Activated naive CD4-positive, alpha-beta T cell treated with anti-CD3 and anti-CD28 coated beads, Interleukin-2, amount 50 U/mL, for 16 hours (primary cell): ENCODE data around the gene LDHB.
"Not testable (repeated sequence)": the region's sequence is repeated elsewhere in the genome, so short reads cannot be mapped to it uniquely, and the experiment has no call there.

ENCODE experiments used
- DNase-seq: peaks from one replicate; pipeline ENCODE4 v3.0.0-alpha.2; 2020

LDHB gene

GRCh38 chr12:21657326-21658077 lies at the start of gene LDHB:
LDHB (minus strand) TSS chr12:21657842; CDS start chr12:21654671, 3,171 bp downstream.
- DNase-seq: peak; percentile 97

GRCh38 chr12:21704847-21705246 lies 47.2 kb upstream of the LDHB start:
- no peak for DNase-seq

GRCh38 chr12:21699851-21700250 lies 42.2 kb upstream of the LDHB start:
- DNase-seq: no peak

GRCh38 chr12:21697904-21698630 lies 40.4 kb upstream of the LDHB start:
- no peak for DNase-seq

- DNase-seq: no peak
These were observed 39.0 kb upstream of the LDHB start for GRCh38 chr12:21696625-21697024.

- DNase-seq: no peak
These were observed 38.3 kb upstream of the LDHB start for GRCh38 chr12:21695986-21696385.

GRCh38 chr12:21694660-21695059 lies 37.0 kb upstream of the LDHB start:
- no peak for DNase-seq

- no peak for DNase-seq
These were observed 33.9 kb upstream of the LDHB start for GRCh38 chr12:21691515-21691914.

- no peak for DNase-seq
These were observed 33.2 kb upstream of the LDHB start for GRCh38 chr12:21690704-21691368.

GRCh38 chr12:21683115-21683514 lies 25.5 kb upstream of the LDHB start:
- no peak for DNase-seq

- no peak for DNase-seq
These were observed 21.3 kb upstream of the LDHB start for GRCh38 chr12:21678959-21679358.

- DNase-seq: no peak
These were observed 20.1 kb upstream of the LDHB start for GRCh38 chr12:21677622-21678277.

- DNase-seq: no peak
These were observed 19.6 kb upstream of the LDHB start for GRCh38 chr12:21677204-21677603.

GRCh38 chr12:21676776-21677175 lies 19.1 kb upstream of the LDHB start:
- no peak for DNase-seq

- DNase-seq: no peak
These were observed 18.0 kb upstream of the LDHB start for GRCh38 chr12:21675641-21676040.

- DNase-seq: no peak
These were observed 17.5 kb upstream of the LDHB start for GRCh38 chr12:21675096-21675495.

- DNase-seq: not testable (repeated sequence)
These were observed 16.3 kb upstream of the LDHB start for GRCh38 chr12:21673830-21674552.

- DNase-seq: no peak
These were observed 14.5 kb upstream of the LDHB start for GRCh38 chr12:21672146-21672545.

GRCh38 chr12:21666722-21667121 lies 9.1 kb upstream of the LDHB start:
- no peak for DNase-seq

- DNase-seq: no peak
These were observed 8.2 kb upstream of the LDHB start for GRCh38 chr12:21665816-21666215.

- no peak for DNase-seq
These were observed 4.6 kb upstream of the LDHB start for GRCh38 chr12:21662122-21662792.
